HG03175 (cell line): ENCODE results near the gene DRICH1.
"Not testable (repeated sequence)": the region's sequence is repeated elsewhere in the genome, so short reads cannot be mapped to it uniquely, and the experiment has no call there.

ENCODE experiments used
- ATAC-seq: cut with Tn5 transposase; IDR thresholded peaks from one replicate; pipeline ENCODE4 v1.9.1; 2021; ENCODE audit warnings: mild to moderate bottlenecking, moderate library complexity; ENCODE audit not compliant: unreplicated experiment

Gene DRICH1

GRCh38 chr22:23570681-23571080, 61.4 kb downstream of the DRICH1 start:
- ATAC-seq, result no peak

GRCh38 chr22:23569716-23570115, 62.4 kb downstream of the DRICH1 start:
- ATAC-seq, result no peak

GRCh38 chr22:23569291-23569690, 62.8 kb downstream of the DRICH1 start:
- ATAC-seq, result no peak

GRCh38 chr22:23566705-23567475, 65.2 kb downstream of the DRICH1 start:
- ATAC-seq, result no peak

- no peak for ATAC-seq
Observed at GRCh38 chr22:23565915-23566704, 66.0 kb downstream of the DRICH1 start.

GRCh38 chr22:23565305-23565914, 66.7 kb downstream of the DRICH1 start:
- ATAC-seq, result no peak

- ATAC-seq, result no peak
Observed at GRCh38 chr22:23564276-23564675, 67.8 kb downstream of the DRICH1 start.

- no peak for ATAC-seq
Observed at GRCh38 chr22:23563111-23563510, 69.0 kb downstream of the DRICH1 start.

- no peak for ATAC-seq
Observed at GRCh38 chr22:23562186-23562585, 69.9 kb downstream of the DRICH1 start.

- not testable (repeated sequence) for ATAC-seq
Observed at GRCh38 chr22:23561025-23561510, 71.1 kb downstream of the DRICH1 start.

- ATAC-seq, result not testable (repeated sequence)
Observed at GRCh38 chr22:23560215-23560614, 71.9 kb downstream of the DRICH1 start.
